Measurements from ENCODE around the gene MT1F.

DNA sequence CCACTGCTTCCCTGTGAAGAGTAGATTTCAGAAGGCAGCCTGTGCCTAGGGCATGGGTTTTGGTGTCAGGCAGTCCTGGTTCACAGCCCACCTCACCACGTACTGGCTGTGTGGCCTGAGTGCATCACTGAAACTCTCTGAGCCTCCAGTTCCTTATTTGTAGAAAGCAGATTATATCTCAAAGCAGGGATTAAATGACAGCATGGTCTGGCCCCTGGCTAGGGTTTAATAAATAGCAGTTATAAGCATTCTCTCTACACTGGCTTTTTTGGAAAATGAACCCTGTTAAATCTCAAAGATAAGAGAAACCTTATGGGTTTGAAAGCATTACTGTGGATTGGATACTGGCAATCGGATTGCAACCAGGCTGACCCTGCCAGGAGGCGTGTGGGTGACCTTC lies 28.2 kb upstream of the MT1F start:
- TF ChIP-seq EP300 (IDR thresholded peaks at IDR 0.05), result no peak
- TF ChIP-seq, protein P1, sequence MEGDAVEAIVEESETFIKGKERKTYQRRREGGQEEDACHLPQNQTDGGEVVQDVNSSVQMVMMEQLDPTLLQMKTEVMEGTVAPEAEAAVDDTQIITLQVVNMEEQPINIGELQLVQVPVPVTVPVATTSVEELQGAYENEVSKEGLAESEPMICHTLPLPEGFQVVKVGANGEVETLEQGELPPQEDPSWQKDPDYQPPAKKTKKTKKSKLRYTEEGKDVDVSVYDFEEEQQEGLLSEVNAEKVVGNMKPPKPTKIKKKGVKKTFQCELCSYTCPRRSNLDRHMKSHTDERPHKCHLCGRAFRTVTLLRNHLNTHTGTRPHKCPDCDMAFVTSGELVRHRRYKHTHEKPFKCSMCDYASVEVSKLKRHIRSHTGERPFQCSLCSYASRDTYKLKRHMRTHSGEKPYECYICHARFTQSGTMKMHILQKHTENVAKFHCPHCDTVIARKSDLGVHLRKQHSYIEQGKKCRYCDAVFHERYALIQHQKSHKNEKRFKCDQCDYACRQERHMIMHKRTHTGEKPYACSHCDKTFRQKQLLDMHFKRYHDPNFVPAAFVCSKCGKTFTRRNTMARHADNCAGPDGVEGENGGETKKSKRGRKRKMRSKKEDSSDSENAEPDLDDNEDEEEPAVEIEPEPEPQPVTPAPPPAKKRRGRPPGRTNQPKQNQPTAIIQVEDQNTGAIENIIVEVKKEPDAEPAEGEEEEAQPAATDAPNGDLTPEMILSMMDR (IDR thresholded peaks at IDR 0.05), result no peak
- TF ChIP-seq POLR2AphosphoS5 (IDR thresholded peaks at IDR 0.05), result no peak

Data from suprapubic skin (tissue), 4 donors.